Caki2 (cell line): ENCODE measurements around the gene SIMC1. TPM values are rescaled to one million over a fixed set of nuclear protein-coding genes. Genes with fewer than 3 reads are reported as not detected.
"Not testable (repeated sequence)": the region's sequence is repeated elsewhere in the genome, so short reads cannot be mapped to it uniquely, and the experiment has no call there.

Experiments
- DNase-seq: peaks from one replicate; pipeline ENCODE4 v3.0.0-alpha.2; 2015; ENCODE audit warnings: low read depth
- in situ Hi-C: cut with HindIII; loops from 2 replicates; pipeline ENCODE4 v1.10.0; 2016; ENCODE audit warnings: low sequenced_read_pairs, low pct_unique_long_range_greater_than_20kb, mixed read lengths
- total RNA-seq: library from RNA; depleted of rRNA; stranded (reverse); fragments of >200 nt; shearing (Covaris generic); gene quantifications from 2 replicates; pipeline ENCODE4 v1.2.3, GENCODE V29; 2014; ENCODE audit warnings: low replicate concordance; rRNA removed

SIMC1 gene
- total RNA-seq, result 6.7 and 19.8 TPM in 2 replicates

GRCh38 chr5:176237971-176238644, at the start of gene SIMC1:
Gene SIMC1, plus strand, starts transcription at chr5:176238424. Its CDS starts 85 bp downstream, at chr5:176238509.
- peak; percentile 30 for DNase-seq
- in situ Hi-C loops, result not testable (repeated sequence)

GRCh38 chr5:176188506-176189193, 49.6 kb upstream of the SIMC1 start:
- in situ Hi-C loops, result no loop called here
- no peak for DNase-seq

DNA sequence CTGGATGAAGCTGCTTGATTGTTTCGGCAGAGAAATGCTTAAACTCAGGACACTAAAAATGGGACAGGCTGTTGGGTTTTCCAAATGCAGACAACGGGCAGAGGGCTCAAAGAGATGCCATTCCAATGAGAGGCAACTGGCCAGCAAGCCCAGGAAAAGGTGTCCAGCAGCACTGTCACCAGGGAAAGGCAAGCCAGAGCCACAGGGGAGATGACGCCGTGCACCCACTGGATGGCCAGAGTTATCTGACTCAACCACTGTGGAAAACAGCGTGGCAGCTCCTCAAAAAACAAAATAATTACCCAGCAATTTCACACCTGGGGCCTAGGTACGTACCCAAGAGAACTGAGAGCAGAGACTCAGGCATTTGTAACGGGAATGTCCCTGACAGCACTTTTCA, 48.4 kb upstream of the SIMC1 start:
- DNase-seq, result no peak
- in situ Hi-C loops, result no loop called here

DNA sequence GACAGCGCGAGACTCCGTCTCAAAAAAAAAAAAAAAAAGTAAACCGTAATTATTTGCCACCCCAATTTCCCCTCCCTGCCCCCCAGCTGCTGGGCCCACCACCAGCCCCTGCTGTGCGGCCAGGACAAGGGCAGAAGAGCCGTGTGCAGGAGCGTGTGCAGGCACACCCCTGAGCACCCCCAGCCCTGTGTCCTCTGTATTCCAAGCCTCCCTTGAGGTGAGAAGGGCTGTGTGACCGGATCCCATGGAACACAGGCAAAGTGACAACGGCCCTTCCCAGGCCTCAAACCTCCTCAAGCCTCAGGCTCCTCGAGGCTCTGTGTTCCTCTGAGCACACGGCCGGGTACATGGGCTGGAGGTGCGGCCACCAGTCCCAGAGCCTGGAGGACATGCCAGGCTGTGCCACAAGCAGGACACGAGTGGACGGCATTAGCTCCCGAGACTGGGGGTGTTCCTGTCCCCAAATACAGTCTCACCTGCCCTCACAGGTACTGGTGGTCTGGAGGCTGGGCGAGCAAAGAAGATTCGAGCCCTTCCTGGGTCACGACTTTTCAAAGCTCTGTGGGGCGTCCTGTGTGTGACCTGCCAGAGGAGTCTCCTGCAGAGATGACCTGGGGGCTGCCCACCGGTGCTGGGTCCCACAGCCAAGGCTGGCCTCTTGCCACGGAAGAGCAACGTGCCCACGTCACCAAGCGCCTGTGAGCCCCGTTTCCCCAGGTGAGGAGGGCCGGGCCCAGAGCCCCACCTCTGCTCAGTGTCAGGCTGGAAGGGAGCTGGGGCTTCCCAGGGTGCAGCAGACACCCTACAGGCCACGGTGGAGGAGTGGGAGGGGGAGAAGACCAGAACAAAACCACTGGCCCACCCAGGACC, 47.1 kb upstream of the SIMC1 start:
- in situ Hi-C loops, result no loop called here

DNA sequence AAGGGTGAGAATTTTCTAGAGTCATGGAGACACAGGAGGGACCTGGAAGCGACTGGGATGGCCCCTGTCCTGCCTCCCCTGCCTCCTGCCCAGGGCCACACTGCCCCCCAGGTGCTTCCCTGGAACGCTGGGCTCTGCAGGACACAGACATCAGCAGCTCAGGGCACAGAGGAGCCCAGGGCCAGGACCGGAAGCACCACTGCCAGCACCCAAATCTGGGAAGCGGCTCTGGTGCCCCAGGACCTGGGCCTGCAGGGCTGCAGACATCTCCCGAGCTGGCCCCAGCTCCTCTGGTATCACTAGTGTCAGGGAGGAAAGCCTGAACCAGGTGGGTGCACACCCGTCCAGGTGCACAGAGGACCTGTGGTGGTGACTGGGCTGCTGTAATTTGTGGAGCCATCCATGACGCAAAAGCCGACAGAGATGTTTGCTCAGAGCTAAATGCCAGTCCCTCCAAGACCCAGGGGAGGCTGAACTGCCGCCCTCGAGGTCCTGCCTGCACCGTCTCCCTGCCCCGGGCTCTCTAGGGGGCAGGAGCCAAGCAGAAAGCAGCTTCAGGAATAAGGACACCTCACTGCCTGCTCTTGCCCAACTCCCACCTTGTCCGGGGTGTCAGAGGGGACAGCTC, 46.0 kb upstream of the SIMC1 start:
- in situ Hi-C loops, result no loop called here
- no peak for DNase-seq

More for the DNA sequence above, 47.1 kb upstream of the SIMC1 start:
- no peak for DNase-seq

GRCh38 chr5:176192722-176193117, 45.5 kb upstream of the SIMC1 start:
- DNase-seq, in situ Hi-C loops: not testable (repeated sequence)

- DNase-seq, in situ Hi-C loops: not testable (repeated sequence)
Measured at GRCh38 chr5:176193636-176194035, 44.6 kb upstream of the SIMC1 start.

- in situ Hi-C loops, DNase-seq: not testable (repeated sequence)
Measured at GRCh38 chr5:176194238-176195083, 43.8 kb upstream of the SIMC1 start.

DNA sequence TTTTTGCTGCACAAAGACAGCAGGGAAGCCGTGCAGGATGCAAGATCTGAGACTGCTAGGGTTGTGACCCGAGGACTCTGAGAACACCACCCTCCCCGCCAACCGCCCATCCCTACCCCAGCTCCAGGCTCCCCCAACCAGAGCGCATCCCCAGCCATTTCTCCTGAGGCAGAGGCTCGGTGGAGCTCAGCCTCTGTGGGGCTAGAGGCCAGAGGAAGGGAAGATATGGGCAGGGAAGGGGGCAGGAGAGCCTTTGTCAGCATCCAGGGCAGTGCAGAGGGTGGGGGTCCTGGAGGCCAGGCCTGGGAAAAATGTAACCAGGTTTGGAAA, 43.2 kb upstream of the SIMC1 start:
- DNase-seq, in situ Hi-C loops: not testable (repeated sequence)

- DNase-seq, in situ Hi-C loops: not testable (repeated sequence)
Measured at GRCh38 chr5:176195487-176196207, 42.6 kb upstream of the SIMC1 start.

- in situ Hi-C loops, DNase-seq: not testable (repeated sequence)
Measured at GRCh38 chr5:176196781-176197180, 41.4 kb upstream of the SIMC1 start.

DNA sequence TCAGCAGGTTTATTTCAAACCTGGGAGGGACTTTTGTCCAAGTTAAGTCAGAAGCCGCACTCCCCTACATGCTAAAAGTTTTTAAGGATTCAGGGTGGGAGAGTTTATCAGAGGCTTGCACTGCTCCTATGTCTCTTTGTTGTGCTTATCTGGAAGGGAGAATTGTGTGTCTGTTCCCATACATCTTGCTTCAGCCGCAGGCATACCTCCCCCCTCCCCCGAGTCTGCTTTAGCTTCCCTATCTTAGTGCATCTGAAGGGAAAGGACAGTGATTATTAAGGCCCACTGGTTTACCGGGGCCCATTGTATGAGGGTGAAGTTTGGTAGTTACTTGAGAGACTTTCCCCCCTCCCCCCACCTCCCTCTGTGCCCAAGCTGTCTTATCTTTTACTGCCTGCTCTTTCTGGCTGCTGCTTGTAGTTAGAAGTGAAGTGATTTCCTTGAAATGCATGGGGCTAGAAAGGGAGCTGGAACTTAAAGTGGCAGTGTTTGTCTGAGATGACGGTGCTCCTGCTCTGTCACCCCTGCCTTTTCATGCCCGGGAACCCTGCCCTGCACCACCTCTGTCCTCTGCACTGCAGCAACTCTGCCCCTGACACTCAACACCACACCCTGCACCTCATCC, 40.9 kb upstream of the SIMC1 start:
- in situ Hi-C loops, DNase-seq: not testable (repeated sequence)

GRCh38 chr5:176198299-176198698, 39.9 kb upstream of the SIMC1 start:
- DNase-seq, in situ Hi-C loops: not testable (repeated sequence)

GRCh38 chr5:176198991-176199733, 39.1 kb upstream of the SIMC1 start:
- peak; percentile 64 for DNase-seq
- in situ Hi-C loops, result not testable (repeated sequence)

DNA sequence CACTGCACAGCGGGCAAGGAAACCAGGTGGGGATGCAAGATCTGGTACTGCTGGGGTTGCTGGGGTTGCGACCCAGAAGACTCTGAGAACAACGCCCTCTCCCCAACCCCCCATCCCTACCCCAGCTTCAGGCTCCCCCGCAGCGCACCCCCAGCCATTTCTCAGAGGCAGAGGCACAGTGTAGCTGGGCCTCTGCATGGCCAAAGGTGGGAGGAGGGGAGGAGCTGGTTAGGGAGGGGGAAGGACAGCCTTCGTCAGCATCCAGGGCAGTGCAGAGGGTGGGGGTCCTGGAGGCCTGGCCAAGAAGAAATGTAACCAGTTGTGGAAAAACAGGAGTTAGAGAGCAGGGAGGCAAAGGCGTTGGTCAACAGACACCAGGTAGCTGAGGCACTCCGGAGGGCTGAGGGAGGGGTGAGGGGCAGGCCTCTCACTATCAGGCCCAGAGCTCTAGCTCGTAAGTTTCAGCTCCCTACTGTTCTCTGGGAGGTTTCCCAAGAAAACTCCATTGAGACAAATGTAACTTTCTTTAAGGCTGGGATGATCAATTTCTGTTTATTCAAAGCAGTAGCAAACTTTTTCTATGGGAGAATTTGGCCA, 38.3 kb upstream of the SIMC1 start:
- in situ Hi-C loops, DNase-seq: not testable (repeated sequence)

DNA sequence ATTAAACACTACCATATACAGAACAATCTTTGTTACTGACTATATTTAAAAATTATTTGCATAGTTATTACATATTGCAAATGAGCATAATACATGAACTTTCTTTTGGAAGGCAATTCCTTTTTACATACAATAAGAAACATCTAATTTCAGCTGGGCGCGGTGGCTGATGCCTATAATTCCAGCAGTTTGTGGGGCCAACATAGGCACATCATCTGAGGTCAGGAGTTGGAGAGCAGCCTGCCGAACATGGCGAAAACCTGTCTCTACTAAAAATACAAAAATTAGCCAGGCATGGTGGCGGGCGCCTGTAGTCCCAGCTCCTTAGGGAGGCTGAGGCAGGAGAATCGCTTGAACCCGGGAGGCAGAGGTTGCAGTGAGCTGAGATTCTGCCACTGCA, 36.4 kb upstream of the SIMC1 start:
- no peak for DNase-seq
- in situ Hi-C loops, result no loop called here
